ENCODE results near the gene ZNF10.

The ZNF10 gene

DNA sequence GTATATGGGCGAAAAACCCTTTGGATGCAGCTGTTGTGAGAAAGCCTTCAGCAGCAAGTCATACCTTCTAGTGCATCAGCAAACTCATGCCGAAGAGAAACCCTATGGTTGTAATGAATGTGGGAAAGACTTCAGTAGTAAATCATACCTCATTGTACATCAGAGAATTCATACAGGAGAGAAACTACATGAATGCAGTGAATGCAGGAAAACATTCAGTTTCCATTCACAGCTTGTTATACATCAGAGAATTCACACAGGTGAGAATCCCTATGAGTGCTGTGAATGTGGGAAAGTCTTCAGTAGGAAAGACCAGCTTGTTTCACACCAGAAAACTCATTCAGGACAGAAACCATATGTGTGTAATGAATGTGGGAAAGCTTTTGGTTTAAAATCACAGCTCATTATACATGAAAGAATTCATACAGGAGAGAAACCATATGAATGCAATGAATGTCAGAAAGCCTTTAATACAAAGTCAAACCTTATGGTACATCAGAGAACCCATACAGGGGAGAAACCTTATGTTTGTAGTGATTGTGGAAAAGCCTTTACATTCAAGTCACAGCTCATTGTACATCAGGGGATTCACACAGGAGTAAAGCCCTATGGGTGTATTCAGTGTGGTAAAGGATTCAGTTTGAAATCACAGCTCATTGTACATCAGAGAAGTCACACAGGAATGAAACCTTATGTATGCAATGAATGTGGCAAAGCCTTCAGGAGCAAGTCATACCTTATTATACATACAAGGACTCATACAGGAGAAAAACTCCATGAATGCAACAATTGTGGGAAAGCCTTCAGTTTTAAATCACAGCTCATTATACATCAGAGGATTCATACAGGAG lies 72.3 kb downstream of the ZNF10 start:
- no peak for DNase-seq

DNA sequence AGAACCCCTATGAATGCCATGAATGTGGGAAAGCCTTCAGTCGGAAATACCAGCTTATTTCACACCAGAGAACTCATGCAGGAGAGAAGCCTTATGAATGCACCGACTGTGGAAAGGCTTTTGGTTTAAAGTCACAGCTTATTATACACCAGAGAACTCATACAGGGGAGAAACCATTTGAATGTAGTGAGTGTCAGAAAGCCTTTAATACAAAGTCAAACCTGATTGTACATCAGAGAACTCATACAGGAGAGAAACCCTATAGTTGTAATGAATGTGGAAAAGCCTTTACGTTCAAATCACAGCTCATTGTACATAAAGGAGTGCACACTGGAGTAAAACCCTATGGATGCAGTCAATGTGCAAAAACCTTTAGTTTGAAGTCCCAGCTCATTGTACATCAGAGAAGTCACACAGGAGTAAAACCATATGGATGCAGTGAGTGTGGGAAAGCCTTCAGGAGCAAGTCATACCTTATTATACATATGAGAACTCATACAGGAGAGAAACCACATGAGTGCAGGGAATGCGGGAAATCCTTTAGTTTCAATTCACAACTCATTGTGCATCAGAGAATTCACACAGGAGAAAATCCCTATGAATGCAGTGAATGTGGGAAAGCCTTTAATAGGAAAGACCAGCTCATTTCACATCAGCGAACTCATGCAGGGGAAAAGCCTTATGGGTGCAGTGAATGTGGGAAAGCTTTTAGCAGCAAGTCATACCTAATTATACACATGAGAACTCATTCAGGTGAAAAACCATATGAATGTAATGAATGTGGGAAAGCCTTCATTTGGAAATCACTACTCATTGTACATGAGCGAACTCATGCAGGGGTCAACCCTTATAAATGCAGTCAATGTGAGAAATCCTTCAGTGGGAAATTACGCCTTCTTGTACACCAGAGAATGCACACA lies 73.2 kb downstream of the ZNF10 start:
- no peak for DNase-seq

DNA sequence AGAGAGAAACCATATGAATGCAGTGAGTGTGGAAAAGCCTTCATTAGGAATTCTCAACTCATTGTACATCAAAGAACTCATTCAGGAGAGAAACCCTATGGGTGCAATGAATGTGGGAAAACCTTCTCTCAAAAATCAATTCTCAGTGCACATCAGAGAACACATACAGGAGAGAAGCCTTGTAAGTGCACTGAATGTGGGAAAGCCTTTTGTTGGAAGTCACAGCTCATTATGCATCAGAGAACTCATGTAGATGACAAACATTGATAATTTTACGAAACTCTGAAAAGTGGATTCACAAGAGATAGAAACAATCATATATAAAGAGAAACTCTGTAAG lies 73.8 kb downstream of the ZNF10 start:
- no peak for DNase-seq

DNA sequence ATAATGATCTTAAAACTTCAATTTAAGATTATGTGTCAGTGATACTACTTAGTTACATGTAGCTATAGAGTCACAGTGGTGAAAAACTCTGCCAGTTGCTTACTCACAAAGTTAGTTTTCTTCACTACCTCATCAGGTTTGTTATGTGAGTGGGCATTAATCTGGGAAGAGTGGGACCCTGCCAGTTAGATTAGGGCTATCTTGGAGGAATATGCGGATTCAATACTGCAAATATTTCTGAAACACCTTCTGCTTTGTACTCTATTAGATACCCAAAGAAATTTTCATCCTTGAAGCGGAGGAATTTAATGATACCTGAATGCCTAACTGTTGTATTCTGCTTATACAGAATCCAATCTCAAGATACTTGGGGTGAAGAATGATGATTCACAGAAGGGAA lies 76.0 kb downstream of the ZNF10 start:
- no peak for DNase-seq
